Liver (tissue), 3 donors: Measurements from ENCODE around the gene ZBTB12.

ENCODE experiments used
- CTCF ChIP-seq: fragments of 150-350 bp; IDR thresholded peaks from 2 replicates; pipeline ENCODE4 v1.5.1; 2017; ENCODE audit warnings: improper control_type of control experiment, low read depth, low read length; ENCODE audit not compliant: missing input control
- GABPA ChIP-seq, 2 donors: IDR thresholded peaks in 1 of 2; conservative IDR thresholded peaks in 1 of 2; 2 replicates each; pipeline ENCODE4 v1.6.1; 2016; ENCODE audit warnings: antibody characterized with exemption in 2 of 2, mild to moderate bottlenecking in 1 of 2, moderate library complexity in 1 of 2
- JUND ChIP-seq, 2 donors: IDR thresholded peaks; 2 replicates each; pipeline ENCODE4 v1.6.1; 2016; ENCODE audit warnings: antibody characterized with exemption in 2 of 2
- RAD21 ChIP-seq, 2 donors: IDR thresholded peaks; 2 replicates each; pipeline ENCODE4 v1.6.1; 2016; ENCODE audit warnings: antibody characterized with exemption in 2 of 2, mild to moderate bottlenecking in 2 of 2
- RXRA ChIP-seq, 2 donors: IDR thresholded peaks; 2 replicates each; pipeline ENCODE4 v1.6.1; 2017 to 2018; ENCODE audit warnings: antibody characterized with exemption in 2 of 2, mild to moderate bottlenecking in 1 of 2
- SP1 ChIP-seq: IDR thresholded peaks from 2 replicates; pipeline ENCODE4 v1.6.1; 2018; ENCODE audit warnings: antibody characterized with exemption, mild to moderate bottlenecking
- ZBTB33 ChIP-seq: IDR thresholded peaks from 2 replicates; pipeline ENCODE4 v1.6.1; 2016; ENCODE audit warnings: antibody characterized with exemption
- donor health status: healthy.
- donor health status: healthy.

GRCh38 chr6:31930962-31931361 lies 29.1 kb upstream of the ZBTB12 start:
- TF ChIP-seq CTCF: no peak
- TF ChIP-seq GABPA (IDR thresholded peaks at IDR 0.05 in 1 of 2, conservative IDR thresholded peaks at IDR 0.05 in 1 of 2): no peak
- no peak for TF ChIP-seq JUND (IDR thresholded peaks at IDR 0.05)
- TF ChIP-seq ZBTB33: no peak
- no peak for TF ChIP-seq SP1
- TF ChIP-seq RXRA (IDR thresholded peaks at IDR 0.05): no peak
- no peak for TF ChIP-seq RAD21 (IDR thresholded peaks at IDR 0.05)
